CD4-positive, alpha-beta T cell treated with Interleukin-6 at 100 ng/mL for 8 hours (primary cell): ENCODE measurements around the gene RAD9A.

Experiments
- DNase-seq: peaks from one replicate; pipeline ENCODE4 v3.0.0-alpha.2; 2020; ENCODE audit warnings: mixed read lengths, low spot score

The RAD9A gene

DNA sequence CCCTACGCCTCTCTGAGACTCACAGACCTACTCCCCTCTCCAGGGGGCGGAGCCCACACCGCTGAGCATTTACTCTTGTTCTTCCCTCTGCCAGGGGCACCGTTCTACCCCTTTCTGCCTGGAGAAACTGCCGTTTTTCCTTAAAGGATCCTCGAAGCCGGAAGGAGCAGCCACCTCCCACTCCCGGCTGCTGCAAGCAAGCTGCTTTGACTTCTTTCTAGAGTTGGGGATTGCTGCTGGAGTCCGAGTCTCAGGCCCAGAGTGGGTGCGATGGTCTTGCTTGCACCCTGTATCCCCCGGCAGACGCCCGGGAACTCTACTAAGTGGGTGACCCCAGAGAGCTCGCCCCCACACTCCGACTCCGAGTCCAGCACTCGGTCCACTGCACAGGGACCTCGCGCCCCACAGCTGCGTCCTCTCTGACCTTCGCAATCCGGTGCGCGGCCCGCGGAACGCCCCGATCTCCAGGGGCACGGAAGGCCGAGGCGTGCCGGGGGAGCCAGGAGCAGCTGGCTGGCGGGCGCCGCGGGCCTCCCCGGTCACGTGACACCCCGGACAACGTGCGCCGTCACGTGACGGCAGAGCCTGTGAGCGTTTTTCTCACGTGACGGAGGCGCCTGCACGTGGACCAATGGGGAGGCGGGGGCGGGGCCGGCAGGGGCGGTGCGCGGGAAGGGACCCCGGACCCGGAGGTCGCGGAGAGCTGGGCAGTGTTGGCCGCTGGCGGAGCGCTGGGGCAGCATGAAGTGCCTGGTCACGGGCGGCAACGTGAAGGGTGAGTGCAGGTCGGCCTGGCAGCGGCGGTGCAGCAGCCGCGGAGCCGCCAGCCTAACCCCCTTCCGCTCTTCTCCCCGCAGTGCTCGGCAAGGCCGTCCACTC lies at the start of gene RAD9A:
TSS of gene RAD9A (plus strand) at position 683 of the 879 bp plus-strand sequence. CDS start at position 742, 59 bp downstream.
- peak; percentile 91 for DNase-seq

DNA sequence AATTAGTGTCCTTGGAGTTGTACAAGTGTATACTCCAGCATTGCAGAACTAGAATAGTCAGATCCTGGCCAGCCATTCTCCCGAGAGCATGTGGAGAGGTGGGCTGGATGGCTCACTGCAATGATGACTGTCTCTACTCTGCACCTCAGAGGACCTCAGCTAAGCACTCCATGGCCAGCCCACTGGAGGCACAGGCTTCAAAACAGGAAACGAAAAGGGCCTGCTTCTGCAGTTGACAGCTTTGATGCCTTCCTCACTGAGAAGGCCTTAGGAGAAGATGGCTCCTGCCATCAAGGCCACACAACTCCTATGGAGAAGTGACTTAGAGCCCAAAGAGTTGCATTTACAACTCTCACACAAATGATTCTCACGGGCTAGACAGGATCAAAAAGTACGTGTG lies 47.5 kb upstream of the RAD9A start:
- peak; percentile 40 for DNase-seq

DNA sequence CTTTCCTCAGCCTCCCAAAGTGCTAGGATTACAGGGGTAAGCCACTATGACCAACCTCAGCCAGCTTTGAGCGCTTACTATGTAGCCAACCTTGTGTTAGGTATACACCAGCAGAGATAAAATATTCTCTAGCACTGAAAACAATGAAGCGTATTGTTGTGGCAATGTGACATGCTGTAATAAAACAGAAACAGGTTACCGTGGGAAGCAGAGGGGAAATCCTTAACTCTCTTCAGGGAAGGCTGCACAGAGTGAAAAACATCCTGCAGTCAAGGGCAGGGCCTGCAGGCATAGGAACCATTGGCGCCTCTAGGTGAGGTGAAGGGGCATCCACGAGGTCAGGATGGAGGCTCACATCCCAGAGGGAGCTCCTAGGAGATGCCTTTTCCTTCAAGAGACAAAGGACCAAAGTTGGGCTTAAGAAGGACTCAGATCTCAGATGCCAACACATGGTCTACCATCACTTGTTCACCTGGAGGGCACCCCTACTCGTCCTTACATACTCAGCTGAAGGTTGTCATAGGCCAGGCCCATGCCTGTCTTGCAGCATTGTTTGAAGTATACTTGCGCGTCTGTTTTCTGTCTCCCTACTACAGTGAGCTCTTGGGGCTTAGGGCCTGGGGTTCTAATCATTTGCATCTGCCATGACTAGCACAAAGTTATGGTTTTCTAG lies 46.4 kb upstream of the RAD9A start:
- no peak for DNase-seq

DNA sequence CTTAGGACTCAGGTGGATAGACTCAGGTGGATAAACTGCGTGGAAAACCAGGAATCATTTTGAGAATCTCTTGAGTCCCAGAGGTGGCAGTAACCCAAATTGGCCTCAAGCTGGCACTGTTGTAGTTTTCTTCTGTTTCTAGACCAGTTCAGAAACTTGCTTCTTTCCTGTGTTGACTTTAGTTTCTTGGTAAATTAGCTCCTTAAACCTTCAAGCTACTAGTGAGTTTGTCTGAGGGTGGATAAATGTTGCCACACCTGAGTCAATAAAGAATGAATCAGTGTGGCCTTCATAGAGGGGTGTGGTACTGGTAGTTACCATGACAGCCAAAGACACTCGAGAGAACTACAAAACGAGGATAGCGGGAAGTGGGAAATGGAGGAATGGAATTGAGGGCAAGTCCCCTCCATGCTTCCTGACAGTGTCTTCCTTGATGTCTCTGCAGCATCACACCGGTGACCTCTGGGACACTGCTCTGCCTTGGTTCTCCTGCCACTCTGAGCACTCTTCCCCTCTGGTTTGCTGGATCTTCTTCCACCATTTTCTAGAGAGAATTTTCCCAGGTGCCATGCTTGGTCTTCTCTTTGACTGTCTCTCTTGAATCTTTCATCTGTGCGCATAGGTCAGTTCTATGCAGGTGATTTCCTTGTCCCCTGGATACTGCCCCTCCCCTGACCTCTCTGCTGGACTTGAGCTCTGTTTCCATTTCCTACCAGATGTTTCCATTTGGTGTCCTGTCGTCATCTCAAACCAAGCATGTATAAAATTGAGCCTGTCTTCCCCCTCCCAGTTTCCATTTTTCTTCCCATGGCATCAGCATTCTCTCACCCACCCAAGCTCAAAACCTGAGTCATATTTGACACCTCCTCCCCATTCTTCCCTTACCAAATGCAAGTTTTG lies 45.6 kb upstream of the RAD9A start:
- peak; percentile 30 for DNase-seq

DNA sequence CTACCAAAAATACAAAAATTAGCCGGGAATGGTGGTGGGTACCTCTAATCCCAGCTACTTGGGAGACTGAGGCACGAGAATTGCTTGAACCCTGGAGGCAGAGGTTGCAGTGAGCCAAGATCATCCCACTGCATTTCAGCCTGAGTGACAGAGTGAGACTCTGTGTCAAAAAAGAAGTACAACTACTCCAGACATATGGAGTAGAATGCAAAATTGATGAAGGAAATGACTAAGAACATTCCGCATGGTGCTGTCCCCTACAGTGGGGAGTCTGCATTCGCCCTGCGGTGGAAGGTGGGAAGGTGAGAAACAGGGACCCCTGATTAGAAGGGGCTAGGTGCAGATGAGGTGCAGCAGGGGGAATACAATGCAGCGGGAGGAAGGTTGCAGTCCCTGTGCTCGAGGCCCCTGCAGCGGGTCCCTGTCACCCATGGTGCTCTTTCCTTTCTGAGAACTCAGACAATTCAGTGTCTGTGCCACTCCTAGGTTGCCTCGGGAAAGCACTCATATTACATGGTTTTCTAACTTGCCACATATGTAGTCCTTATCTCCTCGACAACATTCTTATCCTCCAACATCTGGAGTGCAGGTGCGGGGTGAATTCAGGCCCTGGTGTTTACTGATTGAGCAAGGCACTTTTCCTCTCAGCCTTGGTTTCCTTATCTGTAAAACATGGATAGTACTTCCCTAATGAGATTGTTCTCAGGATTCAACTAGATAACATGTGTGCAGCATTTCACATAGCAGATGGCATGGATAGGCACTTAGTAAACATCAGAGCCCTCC lies 43.6 kb upstream of the RAD9A start:
- DNase-seq: no peak

DNA sequence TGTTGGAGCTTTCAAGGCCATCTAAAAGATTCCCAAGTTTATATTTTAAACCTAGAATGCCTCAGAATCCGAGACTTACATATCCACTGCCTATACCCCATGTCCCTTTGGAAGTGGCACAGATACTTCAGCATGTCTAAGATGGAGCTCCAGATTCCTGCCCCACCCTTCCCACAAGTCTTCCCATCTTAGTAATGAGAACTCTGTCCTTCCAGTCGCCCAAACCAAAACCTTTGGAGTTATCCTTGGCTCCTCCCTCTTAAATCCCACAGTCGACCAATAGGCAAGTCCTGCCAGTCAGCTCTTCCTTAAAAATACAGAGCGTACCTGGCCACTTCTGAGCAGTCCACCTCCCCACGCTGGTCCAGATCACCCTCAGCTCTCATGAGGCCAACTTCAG lies 42.8 kb upstream of the RAD9A start:
- no peak for DNase-seq

DNA sequence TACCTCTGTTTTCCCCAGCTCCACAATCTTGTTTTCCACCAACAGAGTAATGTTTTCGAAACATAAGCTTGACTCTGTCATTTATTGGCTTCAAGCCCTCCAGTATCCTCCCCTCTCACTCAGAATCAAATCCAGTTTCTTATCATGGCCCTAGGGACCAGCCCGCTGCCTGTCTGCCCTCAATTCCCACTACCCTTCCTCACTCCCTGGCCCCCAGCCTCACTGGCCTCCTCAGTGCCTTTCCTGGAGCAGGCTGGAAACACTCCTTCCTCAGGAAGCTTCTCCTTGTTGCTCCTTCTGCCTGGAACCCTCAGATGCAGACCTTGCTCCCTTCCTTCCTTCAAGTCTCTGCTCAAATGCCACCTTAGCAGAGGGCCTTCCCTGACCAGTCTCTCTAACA lies 42.3 kb upstream of the RAD9A start:
- no peak for DNase-seq

DNA sequence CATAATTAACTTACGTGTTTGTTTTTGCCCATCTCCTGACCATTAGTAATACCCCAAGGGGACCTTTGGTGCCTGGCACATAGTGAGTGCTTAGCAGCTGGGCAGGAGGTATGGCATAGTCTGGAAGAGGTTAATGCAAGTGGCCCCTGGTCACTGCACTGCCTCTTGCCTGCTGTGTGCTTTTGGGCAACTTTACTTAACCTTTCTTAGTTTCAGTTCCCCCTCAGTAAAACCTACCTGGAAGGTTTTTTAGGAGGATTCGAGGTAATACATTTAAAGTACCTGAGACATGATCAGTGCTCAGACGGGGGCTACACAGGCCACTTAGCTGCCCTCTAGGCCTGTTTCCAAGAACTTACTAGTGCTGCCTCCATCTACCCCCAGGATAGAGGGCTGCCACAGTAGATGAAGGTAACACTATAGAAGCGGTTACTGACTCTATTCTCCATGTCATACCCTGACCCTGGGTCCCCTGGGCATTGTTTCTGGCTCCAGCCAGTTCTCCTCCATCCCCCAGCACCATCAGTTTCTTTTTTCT lies 41.8 kb upstream of the RAD9A start:
- DNase-seq: no peak

DNA sequence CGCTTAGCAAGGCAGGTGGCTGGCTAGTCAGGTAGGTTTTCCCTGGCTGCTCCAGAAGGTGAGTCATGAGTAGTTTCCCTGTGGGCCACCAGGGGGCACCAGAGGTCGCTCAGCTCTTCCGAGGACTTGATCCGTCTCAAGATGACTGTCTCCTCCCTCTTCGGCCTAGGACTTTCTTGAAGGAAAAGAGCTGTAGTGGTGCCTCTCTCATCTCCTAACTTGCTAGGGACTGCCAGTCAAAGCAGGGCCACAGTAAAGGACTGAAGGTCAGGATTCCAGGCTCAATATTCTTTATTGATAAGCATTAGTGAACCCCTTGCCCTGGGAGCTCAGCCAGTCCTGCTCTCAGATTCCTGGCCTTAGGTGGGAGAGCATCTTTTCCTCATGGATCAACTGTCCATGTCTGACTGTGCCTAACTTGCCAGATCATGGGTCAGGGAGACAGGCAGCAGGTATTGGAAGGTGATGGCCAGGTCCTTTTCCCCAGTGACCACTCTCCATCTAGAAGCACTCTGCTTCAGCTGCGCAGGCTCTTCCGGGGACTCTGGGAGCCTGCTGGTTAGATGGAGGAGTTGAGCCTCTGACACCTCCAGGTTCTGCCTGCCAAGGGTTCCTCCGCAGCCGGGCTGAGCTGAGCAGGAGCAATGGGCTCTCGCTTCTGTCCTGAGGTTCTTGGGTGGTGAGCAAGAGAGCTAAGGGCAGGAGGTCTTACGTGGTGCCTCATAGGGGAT lies 40.3 kb upstream of the RAD9A start:
- peak; percentile 67 for DNase-seq

DNA sequence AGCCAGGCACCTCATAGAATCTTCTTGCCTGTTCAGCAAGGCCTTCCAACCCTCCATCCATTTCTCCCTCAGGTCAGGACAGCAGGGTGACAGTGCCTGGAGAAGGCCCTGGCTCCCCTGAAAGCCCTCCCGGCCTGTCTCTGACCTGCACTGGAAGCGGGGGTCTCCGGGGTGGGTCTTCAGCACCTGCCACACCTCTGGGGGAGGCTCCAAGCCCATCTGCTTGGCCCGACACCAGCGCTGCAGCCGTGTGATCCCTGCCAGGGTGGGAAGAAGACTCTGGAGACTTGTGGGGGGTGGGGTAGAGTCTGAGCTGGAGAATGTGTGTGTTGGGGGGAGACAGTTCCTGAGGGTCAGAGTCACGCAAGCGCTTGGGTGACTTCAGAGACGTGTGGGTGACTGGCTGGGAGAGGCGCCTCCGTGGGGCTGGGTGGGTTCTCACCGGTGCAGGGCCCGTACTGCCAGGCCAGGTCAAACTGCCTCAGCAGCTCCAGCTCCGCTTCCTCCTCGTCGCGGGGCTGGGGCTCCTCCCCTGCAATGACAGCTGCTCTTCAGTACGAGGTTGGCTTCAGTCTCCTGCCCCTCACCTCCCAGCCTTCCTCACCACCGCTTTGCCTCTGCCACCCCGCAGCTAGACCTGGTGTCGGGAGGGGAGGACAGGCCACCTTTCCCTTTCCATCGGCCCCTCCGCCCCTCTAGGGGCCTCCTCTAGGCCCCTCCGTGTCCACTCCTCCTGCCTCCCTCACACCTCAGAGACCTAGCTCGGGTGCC lies 39.1 kb upstream of the RAD9A start:
- DNase-seq: no peak

DNA sequence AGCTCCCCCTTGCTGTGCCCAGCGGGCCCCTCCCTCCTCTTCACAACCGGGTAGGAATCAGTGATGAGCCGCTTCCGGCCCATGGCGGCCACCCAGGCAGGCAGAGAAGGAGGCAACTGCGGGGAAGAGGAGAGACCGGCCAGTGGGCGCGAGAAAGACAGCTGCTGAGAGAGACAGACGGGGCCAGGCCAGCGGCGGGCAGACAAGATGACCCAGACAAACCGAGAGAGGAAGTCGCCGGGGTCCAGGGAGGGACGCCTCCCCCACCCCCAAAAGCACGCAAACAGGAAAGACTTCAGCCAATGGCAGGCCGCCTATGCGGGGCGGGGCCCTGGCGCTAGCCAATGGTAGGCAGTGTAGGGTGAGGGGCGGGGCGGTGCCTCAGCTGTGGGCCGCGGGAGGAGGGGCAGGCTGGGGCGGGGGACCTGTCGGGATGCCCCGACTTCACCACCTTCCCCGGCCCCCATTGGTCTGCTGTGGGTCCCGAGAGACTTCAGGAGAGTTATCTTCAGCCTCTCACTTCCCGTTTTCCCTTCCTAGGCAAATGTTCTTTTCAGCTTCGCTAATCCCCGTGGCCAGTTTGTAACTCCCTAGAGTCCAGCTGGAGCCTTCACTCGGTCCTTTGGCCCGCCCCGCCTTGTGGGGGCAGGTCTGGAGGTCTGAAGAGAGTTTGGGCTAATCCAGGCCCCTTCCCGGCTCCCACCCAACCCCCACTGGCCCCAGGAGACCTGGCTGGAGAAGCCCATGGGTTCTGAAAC lies 38.3 kb upstream of the RAD9A start, which contains the start of gene POLD4:
TSS of gene POLD4 (minus strand) at position 230 of the 758 bp plus-strand sequence. CDS start at position 83, 147 bp downstream.
- peak; percentile 96 for DNase-seq

DNA sequence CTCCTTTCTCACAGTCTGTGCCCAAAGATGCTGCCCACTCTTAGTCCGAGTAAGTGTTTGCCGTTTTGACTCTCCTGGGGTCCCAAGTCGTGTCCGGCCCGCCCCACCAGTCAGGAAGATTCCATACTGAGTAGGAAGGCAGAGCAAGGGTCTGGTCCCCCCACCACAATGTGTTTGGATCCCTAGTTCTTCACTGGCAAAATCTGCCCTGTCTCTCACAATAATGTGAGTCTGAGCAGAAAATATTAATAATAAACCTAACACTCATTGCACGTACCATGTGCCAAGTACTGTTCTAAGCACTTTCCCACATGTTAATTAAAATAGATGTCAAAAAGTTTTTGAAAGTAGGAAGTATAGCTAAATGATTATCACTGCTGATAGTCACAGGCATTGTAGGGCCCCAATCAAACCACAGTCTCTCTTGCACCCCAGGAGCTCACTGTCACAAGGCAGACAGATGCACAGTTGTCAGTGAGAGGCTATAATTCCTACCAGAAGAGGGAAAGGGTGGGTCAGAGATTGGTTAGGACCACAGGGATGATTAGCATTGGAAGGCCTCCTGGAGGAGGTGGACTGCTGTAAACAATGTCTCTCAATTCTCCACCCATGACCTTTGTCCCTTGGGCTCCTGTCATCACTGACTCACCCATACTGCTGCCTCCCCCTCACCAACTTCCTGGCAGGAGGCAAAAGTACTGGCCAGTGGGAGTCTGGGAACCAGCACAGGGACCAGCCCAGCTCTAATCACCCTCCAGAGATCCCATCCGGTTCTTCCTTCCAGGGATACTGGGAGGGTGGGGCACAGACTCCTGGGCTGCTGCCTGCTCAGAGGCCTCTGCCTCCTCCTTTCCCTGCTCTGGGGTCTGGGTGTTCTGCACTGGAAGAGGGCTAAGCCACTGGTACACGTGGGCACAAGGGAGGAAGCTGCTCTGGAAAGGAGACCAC lies 37.4 kb upstream of the RAD9A start:
- no peak for DNase-seq

DNA sequence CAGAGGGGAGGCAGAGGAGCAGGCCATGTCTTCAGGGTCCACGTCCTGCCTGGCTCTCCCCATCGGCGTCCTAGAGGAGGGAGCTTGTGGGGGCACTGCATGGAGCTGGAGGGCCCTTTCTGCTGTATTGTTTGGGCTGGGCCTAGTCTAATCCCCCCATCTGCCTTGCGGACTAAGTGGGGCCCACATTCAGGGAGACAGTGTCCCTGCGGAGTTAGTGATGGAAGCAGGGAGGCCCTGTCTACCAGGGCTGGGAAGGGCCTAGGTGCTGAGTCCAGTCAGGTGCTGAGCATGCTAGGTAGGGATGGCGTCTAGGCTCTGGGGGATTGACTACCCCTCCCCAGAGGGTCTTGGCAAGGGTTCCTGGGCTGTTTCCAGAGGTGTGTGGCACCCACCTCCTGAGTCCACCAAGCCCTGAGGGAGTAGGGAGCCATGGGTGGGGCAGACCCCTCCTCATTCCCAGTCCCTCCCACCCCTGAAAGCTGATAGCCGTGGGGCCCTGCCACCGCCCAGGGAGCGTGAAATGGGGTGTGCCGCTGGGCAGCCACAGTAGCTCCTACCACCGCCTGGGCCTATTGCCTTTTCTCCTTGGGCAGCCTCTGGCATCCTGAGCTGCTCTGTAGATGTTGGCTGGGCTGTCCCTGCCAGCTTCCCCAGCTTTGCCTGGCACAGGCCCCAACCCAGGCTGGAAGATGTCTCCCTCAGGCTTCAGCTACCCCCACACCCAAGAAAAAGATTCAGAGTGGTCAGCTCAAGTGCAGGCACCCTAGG lies 36.6 kb upstream of the RAD9A start:
- DNase-seq: no peak

DNA sequence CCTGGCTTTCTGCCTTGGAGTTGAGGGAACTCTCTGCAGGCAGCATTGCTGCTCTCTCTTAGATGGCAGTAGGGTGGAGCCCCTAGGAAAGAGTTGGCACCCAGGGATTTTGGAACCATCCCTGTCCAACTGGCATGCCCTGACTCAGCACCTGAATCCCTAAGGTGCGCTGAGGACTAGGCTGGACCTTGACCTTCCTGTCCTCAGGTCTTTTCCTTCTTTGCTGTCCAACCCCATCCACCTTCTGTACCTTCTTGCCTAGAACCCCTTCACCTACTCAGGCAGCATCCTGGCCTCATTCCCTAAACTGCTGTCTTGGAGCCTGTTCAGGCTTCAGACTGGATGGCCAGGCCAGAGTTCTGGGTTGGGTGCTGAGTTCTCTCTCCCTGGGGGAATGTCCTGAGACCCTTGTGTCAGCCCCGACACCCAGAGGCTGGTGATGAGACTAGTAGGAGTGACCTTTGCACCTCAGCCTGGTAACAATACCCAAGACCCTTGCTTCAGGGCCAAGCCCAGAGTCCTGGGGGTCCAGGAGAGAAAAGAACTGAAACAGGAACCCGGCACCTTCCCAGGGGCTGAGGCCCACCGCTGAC lies 35.9 kb upstream of the RAD9A start:
- DNase-seq: no peak

DNA sequence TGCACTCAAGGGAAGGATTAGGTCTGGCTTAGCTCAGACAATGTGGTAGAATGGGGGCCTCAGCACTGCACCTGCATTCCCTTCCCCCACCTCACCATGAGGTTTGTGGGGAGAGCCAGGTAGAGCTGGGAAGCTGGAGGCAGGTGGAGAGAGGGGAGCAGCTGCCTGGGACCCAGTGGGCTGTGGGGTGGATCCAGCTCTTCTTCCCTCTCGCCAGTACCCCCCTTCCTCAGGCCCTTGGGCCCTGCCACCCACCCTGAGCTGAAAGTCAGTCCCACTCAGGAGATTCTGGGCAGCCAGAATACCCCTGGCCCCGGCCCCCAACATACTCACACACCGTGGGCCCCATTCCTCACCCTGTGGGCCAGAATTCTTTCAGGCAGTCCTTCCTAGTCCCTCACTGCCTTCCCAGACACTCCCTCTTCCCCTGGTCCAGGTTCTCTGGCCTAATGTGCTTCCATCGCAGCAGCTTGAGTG lies 35.4 kb upstream of the RAD9A start:
- DNase-seq: no peak

DNA sequence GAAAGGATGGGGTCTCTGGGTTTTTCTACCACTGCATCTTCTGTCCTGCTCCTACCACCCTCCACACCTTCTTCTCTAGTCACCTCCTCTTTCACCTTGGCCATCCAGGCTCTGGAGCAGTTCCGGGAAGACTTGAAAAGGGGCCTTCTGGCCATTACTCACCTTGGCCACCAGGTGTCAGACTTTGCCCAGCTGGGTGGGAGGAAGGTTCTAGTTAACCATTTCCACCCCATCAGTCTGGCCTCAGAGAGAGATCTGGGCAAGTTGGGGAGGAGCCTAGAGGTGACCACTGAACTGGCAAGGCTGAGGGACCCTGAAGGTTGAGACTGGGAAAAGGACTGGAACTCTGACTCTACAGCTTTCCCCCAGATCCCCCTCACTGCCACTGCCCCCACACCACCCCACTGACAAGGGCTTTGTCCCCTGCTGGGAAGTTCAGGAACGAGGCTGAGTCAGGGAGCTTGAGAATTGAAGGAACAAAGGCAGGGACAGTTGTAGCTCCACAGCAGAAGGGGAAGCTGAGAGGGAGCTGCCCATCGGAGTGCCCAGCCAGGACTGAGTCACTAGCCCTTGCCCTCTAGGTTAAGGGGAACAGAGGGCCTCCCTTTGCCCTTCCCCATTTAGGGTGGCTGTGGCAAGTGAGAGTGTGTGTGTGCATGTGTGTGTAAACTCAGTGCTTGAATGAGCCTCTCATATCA lies 34.8 kb upstream of the RAD9A start:
- peak; percentile 69 for DNase-seq
